ENCODE data around the gene PA2G4.

DNA sequence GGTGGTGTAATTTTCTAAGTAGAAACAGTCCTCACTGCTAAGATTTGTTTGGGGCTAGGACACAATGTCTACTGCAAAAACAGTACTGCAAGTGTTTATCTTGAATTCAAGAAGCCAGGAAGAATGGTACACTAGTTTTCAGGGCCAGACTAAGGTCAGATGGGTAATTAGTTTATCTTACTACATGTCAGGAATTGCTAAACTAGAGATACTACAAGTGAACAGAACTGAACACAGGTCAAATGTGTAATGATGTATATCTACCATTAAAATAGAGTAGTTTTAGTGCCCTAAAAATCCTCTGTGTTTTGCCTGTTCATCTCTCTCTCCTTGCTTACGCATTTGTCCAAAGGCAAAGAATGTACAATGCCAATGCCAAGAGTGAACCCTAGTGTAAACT is 9.7 kb downstream of the PA2G4 start:
- TF ChIP-seq, protein P1, sequence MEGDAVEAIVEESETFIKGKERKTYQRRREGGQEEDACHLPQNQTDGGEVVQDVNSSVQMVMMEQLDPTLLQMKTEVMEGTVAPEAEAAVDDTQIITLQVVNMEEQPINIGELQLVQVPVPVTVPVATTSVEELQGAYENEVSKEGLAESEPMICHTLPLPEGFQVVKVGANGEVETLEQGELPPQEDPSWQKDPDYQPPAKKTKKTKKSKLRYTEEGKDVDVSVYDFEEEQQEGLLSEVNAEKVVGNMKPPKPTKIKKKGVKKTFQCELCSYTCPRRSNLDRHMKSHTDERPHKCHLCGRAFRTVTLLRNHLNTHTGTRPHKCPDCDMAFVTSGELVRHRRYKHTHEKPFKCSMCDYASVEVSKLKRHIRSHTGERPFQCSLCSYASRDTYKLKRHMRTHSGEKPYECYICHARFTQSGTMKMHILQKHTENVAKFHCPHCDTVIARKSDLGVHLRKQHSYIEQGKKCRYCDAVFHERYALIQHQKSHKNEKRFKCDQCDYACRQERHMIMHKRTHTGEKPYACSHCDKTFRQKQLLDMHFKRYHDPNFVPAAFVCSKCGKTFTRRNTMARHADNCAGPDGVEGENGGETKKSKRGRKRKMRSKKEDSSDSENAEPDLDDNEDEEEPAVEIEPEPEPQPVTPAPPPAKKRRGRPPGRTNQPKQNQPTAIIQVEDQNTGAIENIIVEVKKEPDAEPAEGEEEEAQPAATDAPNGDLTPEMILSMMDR (IDR thresholded peaks at IDR 0.05 in 2 of 3, conservative IDR thresholded peaks at IDR 0.05 in 1 of 3; ENCODE audit: control insufficient read depth in 2 of 3, extremely low read depth in 1 of 3, insufficient read depth in 1 of 3, low read depth in 3 of 3, low read length in 3 of 3) = no peak
- TF ChIP-seq EP300 (IDR thresholded peaks at IDR 0.05; ENCODE audit: borderline replicate concordance in 1 of 2, control insufficient read depth in 1 of 2, low read depth in 2 of 2, low read length in 2 of 2) (no peak), MAX (IDR thresholded peaks at IDR 0.05; ENCODE audit: low read depth, low read length) (no peak), CHD2 (IDR thresholded peaks at IDR 0.05; ENCODE audit: borderline replicate concordance, low read depth, low read length) (no peak), ZNF687 (IDR thresholded peaks at IDR 0.05) (no peak), GABPA (IDR thresholded peaks at IDR 0.05; ENCODE audit: low read depth) (no peak), ZNF207 (IDR thresholded peaks at IDR 0.05; ENCODE audit: borderline replicate concordance) (no peak)
